Vagina (tissue), 2 donors: ENCODE data around the gene IFT27.

Experiments used
- CTCF ChIP-seq, 3 experiments: fragments of 450-650 bp in 2 of 3; fragments of 200-600 bp in 1 of 3; sonication (generic) in 1 of 3; IDR thresholded peaks; one replicate each; pipeline ENCODE4 v1.5.1; 2017 to 2019; ENCODE audit warnings: antibody characterized with exemption in 3 of 3, mild to moderate bottlenecking in 2 of 3, moderate library complexity in 2 of 3
- POLR2A ChIP-seq, 2 donors: fragments of 450-650 bp; IDR thresholded peaks; one replicate each; pipeline ENCODE4 v1.6.1; 2017; ENCODE audit warnings: antibody characterized with exemption in 2 of 2, mild to moderate bottlenecking in 2 of 2, moderate library complexity in 2 of 2
- POLR2AphosphoS5 ChIP-seq, 2 donors: sonication (generic); formaldehyde crosslinking; IDR thresholded peaks; one replicate each; pipeline ENCODE4 v1.9.0; 2017; ENCODE audit warnings: antibody characterized with exemption in 2 of 2, mild to moderate bottlenecking in 2 of 2, low read depth in 1 of 2; ENCODE audit not compliant: insufficient read depth in 1 of 2

GRCh38 chr22:36730176-36730858 lies 45.6 kb downstream of the IFT27 start:
- TF ChIP-seq CTCF (IDR thresholded peaks at IDR 0.05), result no peak
- no peak for TF ChIP-seq POLR2AphosphoS5 (IDR thresholded peaks at IDR 0.05; ENCODE audit: insufficient read depth in 1 of 2, low read depth in 1 of 2)
- no peak for TF ChIP-seq POLR2A (IDR thresholded peaks at IDR 0.05)
